ENCODE results near the gene KHDC4.

The KHDC4 gene

DNA sequence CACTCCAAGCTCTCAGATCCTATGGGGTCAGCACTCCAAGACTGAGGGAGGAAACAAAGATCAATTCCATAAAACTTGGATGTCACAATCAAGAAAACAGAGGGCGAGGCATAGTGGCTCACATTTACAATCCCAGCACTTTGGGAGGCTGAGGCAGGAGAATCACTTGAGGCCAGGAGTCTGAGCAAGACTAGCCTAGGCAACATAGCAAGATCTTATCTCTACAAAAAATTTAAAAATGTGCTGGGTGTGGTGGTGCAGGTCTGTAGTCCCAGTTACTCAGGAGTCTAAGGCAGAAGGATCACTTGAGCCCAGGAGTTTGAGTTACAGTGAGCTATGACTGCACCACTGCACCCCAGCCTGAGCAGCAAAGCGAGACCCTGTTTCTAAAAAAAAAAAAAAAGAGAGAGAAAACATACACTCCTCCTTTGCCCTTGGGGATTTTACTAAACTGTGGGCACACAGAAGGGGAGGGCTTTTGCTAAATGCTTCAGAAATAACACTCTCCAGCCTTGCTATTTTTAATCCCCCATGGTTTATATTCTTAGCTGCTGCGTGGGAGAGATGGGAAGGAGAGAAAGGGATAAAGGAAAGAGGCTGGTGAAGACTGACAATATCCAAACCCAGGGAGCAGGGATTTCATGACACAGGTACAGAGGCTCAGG is 26.0 kb upstream of the KHDC4 start:
- DNase-seq (ENCODE audit: low read depth): no peak
- TF ChIP-seq, protein P1, sequence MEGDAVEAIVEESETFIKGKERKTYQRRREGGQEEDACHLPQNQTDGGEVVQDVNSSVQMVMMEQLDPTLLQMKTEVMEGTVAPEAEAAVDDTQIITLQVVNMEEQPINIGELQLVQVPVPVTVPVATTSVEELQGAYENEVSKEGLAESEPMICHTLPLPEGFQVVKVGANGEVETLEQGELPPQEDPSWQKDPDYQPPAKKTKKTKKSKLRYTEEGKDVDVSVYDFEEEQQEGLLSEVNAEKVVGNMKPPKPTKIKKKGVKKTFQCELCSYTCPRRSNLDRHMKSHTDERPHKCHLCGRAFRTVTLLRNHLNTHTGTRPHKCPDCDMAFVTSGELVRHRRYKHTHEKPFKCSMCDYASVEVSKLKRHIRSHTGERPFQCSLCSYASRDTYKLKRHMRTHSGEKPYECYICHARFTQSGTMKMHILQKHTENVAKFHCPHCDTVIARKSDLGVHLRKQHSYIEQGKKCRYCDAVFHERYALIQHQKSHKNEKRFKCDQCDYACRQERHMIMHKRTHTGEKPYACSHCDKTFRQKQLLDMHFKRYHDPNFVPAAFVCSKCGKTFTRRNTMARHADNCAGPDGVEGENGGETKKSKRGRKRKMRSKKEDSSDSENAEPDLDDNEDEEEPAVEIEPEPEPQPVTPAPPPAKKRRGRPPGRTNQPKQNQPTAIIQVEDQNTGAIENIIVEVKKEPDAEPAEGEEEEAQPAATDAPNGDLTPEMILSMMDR (IDR thresholded peaks at IDR 0.05; ENCODE audit: low read depth, low read length, missing control alignments): no peak
- no peak overlapping the region for H3K4me3 ChIP-seq (ENCODE audit: low read depth, low read length)

DNA sequence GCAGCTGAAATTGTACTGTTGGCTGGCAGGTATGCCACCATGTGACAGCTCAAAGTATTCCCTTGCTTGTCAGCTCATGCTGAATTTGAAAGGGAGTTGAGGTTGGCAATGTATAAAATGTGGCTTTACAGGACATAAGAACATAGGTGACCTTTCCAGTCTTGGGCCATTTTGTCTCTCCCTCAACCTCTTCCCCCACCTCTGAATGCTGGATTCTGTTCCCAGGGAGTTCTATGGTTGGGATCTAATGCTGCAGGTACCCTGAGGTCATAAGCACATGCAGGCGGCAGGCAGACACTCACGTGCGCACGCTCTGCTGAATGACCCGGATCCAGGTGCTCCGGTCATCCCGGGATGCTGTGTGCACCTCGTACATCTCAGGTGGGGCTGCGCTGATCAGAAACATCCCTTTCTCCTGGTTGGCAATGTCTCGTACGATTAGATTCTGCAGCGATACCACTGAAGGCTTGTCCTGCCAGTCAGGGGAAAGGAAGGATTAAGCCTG is 23.2 kb upstream of the KHDC4 start:
- no peak for DNase-seq (ENCODE audit: low read depth)
- TF ChIP-seq, protein P1 (IDR thresholded peaks at IDR 0.05; ENCODE audit: low read depth, low read length, missing control alignments): no peak
- H3K4me3 ChIP-seq (ENCODE audit: low read depth, low read length): no peak overlapping the region

DNA sequence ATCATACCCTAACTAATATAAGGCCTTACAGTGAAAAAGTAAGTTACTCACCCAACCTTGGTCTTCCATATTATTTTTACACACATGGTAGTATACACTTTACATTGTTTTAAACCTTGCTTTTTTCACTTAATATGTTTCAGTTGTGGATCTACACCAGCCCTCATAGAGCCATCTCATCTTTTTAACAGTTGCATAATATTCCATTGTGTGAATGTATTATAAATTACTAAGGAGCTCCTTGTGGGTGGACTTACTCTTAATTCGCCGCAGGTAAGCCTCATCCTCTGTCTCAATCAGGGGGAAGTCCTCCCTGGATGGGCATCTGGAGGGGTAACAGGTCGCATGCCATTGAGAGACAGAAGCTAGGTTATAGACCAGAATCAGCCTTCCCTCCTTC is 20.4 kb upstream of the KHDC4 start:
- no peak overlapping the region for H3K4me3 ChIP-seq (ENCODE audit: low read depth, low read length)
- TF ChIP-seq, protein P1 (IDR thresholded peaks at IDR 0.05; ENCODE audit: low read depth, low read length, missing control alignments): no peak
- DNase-seq (ENCODE audit: low read depth): no peak

DNA sequence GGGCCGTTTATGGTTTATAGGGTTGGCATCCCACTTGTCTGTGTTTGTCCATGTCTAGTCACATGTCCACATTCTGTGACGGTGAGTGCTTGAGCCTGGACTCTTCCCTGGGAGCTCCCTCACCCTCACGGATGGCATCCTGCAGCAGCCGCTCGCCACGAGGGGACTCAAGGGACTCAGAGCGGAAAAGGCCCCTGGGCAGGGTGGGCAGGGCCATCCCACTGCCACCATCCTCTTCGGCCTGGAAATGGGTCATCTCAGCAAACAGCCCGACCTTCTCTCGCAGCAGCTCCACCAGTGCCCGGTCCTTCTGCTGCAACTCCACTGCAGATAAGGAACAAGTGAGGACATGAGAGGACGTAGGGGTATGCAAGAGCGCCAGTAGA is 18.3 kb upstream of the KHDC4 start:
- no peak for DNase-seq (ENCODE audit: low read depth)
- TF ChIP-seq, protein P1 (IDR thresholded peaks at IDR 0.05; ENCODE audit: low read depth, low read length, missing control alignments): no peak

DNA sequence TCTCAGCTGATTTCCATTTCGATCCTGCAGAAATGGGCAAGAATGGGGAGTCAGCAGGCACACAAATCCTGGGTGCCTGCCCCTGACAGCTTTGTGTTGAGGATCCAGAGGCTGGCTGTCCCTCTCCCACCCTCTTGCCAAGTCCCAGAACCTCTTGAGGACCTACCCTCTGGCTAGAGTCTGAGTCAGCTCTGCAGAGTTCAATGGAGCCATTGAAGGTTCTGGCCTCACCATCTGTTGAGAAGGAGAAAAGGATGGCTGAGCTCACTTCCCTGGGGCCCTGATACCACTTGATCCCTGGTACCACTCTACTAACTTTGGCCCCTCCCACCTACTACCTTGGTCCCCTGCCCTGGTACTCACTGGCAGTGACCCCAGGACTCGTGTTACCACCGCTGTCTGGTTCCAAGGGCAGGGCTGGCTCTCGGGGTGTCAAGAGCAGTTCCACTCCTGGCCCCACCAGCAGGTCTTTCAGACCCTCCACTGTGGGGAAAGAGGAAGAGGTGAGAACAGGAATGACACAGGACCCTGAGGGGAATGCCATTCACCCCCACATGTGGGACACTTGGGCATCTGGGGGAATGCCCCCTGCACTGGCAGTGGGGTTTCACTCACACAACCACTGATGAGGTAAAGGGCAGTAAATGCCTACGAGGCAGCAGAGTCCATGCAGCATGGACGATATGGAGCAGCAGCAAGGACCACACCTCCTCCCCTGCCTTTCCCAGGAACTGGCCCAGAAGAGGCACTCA is 17.7 kb upstream of the KHDC4 start:
- no peak overlapping the region for H3K4me3 ChIP-seq (ENCODE audit: low read depth, low read length)
- TF ChIP-seq, protein P1 (IDR thresholded peaks at IDR 0.05; ENCODE audit: low read depth, low read length, missing control alignments): no peak
- no peak for DNase-seq (ENCODE audit: low read depth)

More for the DNA sequence above, 18.3 kb upstream of the KHDC4 start:
- H3K4me3 ChIP-seq (ENCODE audit: low read depth, low read length): no peak overlapping the region

DNA sequence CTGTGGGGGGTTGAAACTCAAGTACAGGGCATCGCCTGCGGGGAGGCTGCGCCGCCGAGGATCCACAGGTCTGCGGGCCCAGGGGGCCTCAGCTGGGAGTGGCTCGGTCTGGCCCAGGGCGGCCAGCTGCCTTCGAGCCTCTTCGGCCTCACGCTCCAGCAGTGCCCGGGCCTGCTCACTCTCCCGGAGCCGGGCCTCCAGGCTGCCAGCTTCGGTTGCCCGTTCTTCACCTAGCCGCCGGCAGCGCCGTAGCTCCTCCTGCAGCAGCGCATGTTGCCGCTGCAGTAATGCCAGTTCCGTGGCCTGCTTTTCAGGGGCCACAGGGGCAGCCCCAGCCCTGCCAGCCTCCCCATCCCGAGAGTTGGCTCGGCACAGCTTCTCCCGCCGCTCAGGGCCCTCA is 16.6 kb upstream of the KHDC4 start:
- no peak overlapping the region for H3K4me3 ChIP-seq (ENCODE audit: low read depth, low read length)
- TF ChIP-seq, protein P1 (IDR thresholded peaks at IDR 0.05; ENCODE audit: low read depth, low read length, missing control alignments): no peak
- DNase-seq (ENCODE audit: low read depth): no peak

Measured in GM12864 (cell line).